Measurements from ENCODE around the gene CRIM1. TPM values are rescaled to one million over a fixed set of nuclear protein-coding genes. Genes with fewer than 3 reads are reported as not detected.

Gene CRIM1
- total RNA-seq, 4 donors from 2014 or later = 93.2 to 194 (median 119) TPM

- intact Hi-C loops (cut with DNase I; ENCODE audit: low total_unique reads) = no loop called here
- H3K9me3 ChIP-seq = no peaks in the 10 kb centered on the region
- no peak for ATAC-seq
- H3K27me3 ChIP-seq = no peaks in the 10 kb centered on the region
- peaks cover 0 to 8% of the 10 kb centered on the region in 2 donors for H3K36me3 ChIP-seq
- no peak overlapping the region for H3K4me3 ChIP-seq
- peak overlapping the region in 3 of 4 donors; percentile 32 to 42 (median 36) for H3K27ac ChIP-seq
- in situ Hi-C loops (cut with MboI; ENCODE audit: low sequenced_read_pairs in 4 of 4) = no loop called here
- DNase-seq = no peak
- TF ChIP-seq CTCF (IDR thresholded peaks at IDR 0.05 in 4 of 5, conservative IDR thresholded peaks at IDR 0.05 in 1 of 5) (no peak), POLR2A (IDR thresholded peaks at IDR 0.05) (no peak)
- peaks cover 46 to 60% of the 10 kb centered on the region in 2 donors for H3K4me1 ChIP-seq
Observed at GRCh38 chr2:36395866-36396265, 40.3 kb downstream of the CRIM1 start.

- Histone ChIP-seq H3K36me3 (peaks cover 0 to 8% of the 10 kb centered on the region in 2 donors), H3K27me3 (no peaks in the 10 kb centered on the region), H3K4me3 (no peak overlapping the region), H3K27ac (peak overlapping the region in 3 of 4 donors; percentile 42 to 58 (median 55)), H3K4me1 (peaks cover 43 to 63% of the 10 kb centered on the region in 2 donors), H3K9me3 (no peaks in the 10 kb centered on the region)
- in situ Hi-C loops (cut with MboI; ENCODE audit: low sequenced_read_pairs in 4 of 4) (no loop called here), intact Hi-C loops (cut with DNase I; ENCODE audit: low total_unique reads) (no loop called here)
- no peak for DNase-seq
- TF ChIP-seq POLR2A (IDR thresholded peaks at IDR 0.05) = no peak
- TF ChIP-seq CTCF (IDR thresholded peaks at IDR 0.05 in 4 of 5, conservative IDR thresholded peaks at IDR 0.05 in 1 of 5) = no peak
- ATAC-seq = no peak
Observed at GRCh38 chr2:36396878-36397539, 41.4 kb downstream of the CRIM1 start.

GRCh38 chr2:36397728-36398413, 42.3 kb downstream of the CRIM1 start:
- Histone ChIP-seq H3K9me3 (no peaks in the 10 kb centered on the region), H3K27ac (peak overlapping the region in 3 of 4 donors; percentile 46 to 58 (median 55)), H3K36me3 (peaks cover 0 to 8% of the 10 kb centered on the region in 2 donors), H3K4me1 (peaks cover 46 to 65% of the 10 kb centered on the region in 2 donors), H3K4me3 (no peak overlapping the region), H3K27me3 (no peaks in the 10 kb centered on the region)
- DNase-seq = no peak
- in situ Hi-C loops (cut with MboI; ENCODE audit: low sequenced_read_pairs in 4 of 4) (no loop called here), intact Hi-C loops (cut with DNase I; ENCODE audit: low total_unique reads) (no loop called here)
- ATAC-seq = peak in 1 of 2 donors; percentile 40
- TF ChIP-seq CTCF (IDR thresholded peaks at IDR 0.05 in 4 of 5, conservative IDR thresholded peaks at IDR 0.05 in 1 of 5) (no peak), POLR2A (IDR thresholded peaks at IDR 0.05) (no peak)

- ATAC-seq = no peak
- in situ Hi-C loops (cut with MboI; ENCODE audit: low sequenced_read_pairs in 4 of 4) (no loop called here), intact Hi-C loops (cut with DNase I; ENCODE audit: low total_unique reads) (no loop called here)
- no peak for DNase-seq
- no peak for TF ChIP-seq CTCF (IDR thresholded peaks at IDR 0.05 in 4 of 5, conservative IDR thresholded peaks at IDR 0.05 in 1 of 5)
- Histone ChIP-seq H3K36me3 (peaks cover 0 to 8% of the 10 kb centered on the region in 2 donors), H3K4me1 (peaks cover 46 to 63% of the 10 kb centered on the region in 2 donors), H3K27me3 (no peaks in the 10 kb centered on the region), H3K27ac (peak overlapping the region in 3 of 4 donors; percentile 46 to 58 (median 48)), H3K9me3 (no peaks in the 10 kb centered on the region), H3K4me3 (no peak overlapping the region)
Observed at GRCh38 chr2:36399050-36399449, 43.5 kb downstream of the CRIM1 start.
